Left colon (tissue), 2 donors: ENCODE measurements around the gene LRRC56. TPM values are rescaled to one million over a fixed set of nuclear protein-coding genes. Genes with fewer than 3 reads are reported as not detected.

Experiments
- ATAC-seq: fragments of 200-7000 bp; cut with Tn5 transposase; one replicate; pipeline ENCODE4 v1.9.1; 2020; ENCODE audit warnings: mild to moderate bottlenecking, moderate library complexity
- DNase-seq, 2 donors: peaks; one replicate each; pipeline ENCODE4 v3.0.0-alpha.2; 2020
- intact Hi-C, 2 donors: fragments of 100-400 bp; cut with DNase I in 1 of 2; cut with micrococcal nuclease in 1 of 2; formaldehyde crosslinking; loops; one replicate each; pipeline versions ENCODE4 v1.11.2 to v1.14.0; 2022; cut with DNase I, micrococcal nuclease
- long read RNA-seq: library from polyadenylated mRNA; unstranded; transcript quantifications from one replicate; pipeline ENCODE4 v2.0.0, GENCODE V29; 2021
- total RNA-seq, 2 donors: library from RNA; stranded (reverse); fragmentation: NEBNext Ultra II Directional; extraction: Animal tissue kit (Norgen Biotek cat#: 25700); gene quantifications; one replicate each; pipeline ENCODE4 v1.2.1, GENCODE V29; 2021
- donor health status: DM: no; HTN: no; CAD: no.
- donor health status: DM: yes; HTN: yes; CAD: no.

Gene LRRC56
- 1 to 10 TPM; 3.7 to 4.7 TPM for total RNA-seq
- long read RNA-seq, result 0 reads

GRCh38 chr11:536841-537621, at the start of gene LRRC56:
Gene LRRC56 (plus strand): TSS chr11:537527. CDS start chr11:540685, 3,158 bp downstream.
- peak; percentile 92 to 94 for DNase-seq
- ATAC-seq, result peak; percentile 69

GRCh38 chr11:487571-488021, 49.7 kb upstream of the LRRC56 start:
- ATAC-seq (no peak), DNase-seq (no peak)
- intact Hi-C loops, result no loop called here

More at GRCh38 chr11:536841-537621, at the start of gene LRRC56:
- intact Hi-C loops, result no loop called here

GRCh38 chr11:488062-488461, 49.3 kb upstream of the LRRC56 start:
- DNase-seq, result no peak

GRCh38 chr11:488579-488978, 48.7 kb upstream of the LRRC56 start:
- no peak for ATAC-seq
- intact Hi-C loops, result no loop called here
- no peak for DNase-seq

More at GRCh38 chr11:488062-488461, 49.3 kb upstream of the LRRC56 start:
- peak; percentile 23 for ATAC-seq
- intact Hi-C loops, result no loop called here

GRCh38 chr11:488992-489391, 48.3 kb upstream of the LRRC56 start:
- peak; percentile 82 for ATAC-seq
- intact Hi-C loops, result no loop called here
- DNase-seq, result peak; percentile 71 to 76

- ATAC-seq (no peak), DNase-seq (no peak)
- intact Hi-C loops, result no loop called here
These were observed 47.6 kb upstream of the LRRC56 start for GRCh38 chr11:489610-490185.

GRCh38 chr11:490186-490929, 47.0 kb upstream of the LRRC56 start:
- DNase-seq (no peak), ATAC-seq (no peak)
- intact Hi-C loops, result no loop called here

GRCh38 chr11:490930-491260, 46.4 kb upstream of the LRRC56 start:
- DNase-seq, result no peak
- intact Hi-C loops, result no loop called here

GRCh38 chr11:491358-491757, 46.0 kb upstream of the LRRC56 start:
- no peak for ATAC-seq
- intact Hi-C loops, result no loop called here
- no peak for DNase-seq

More at GRCh38 chr11:490930-491260, 46.4 kb upstream of the LRRC56 start:
- ATAC-seq, result no peak

- no peak for DNase-seq
- intact Hi-C loops, result no loop called here
- ATAC-seq, result peak; percentile 35
These were observed 44.7 kb upstream of the LRRC56 start for GRCh38 chr11:492427-493226.

GRCh38 chr11:494761-495536, 42.4 kb upstream of the LRRC56 start:
- intact Hi-C loops, result no loop called here
- DNase-seq (no peak), ATAC-seq (no peak)

GRCh38 chr11:495537-495931, 41.8 kb upstream of the LRRC56 start:
- no peak for ATAC-seq
- intact Hi-C loops, result no loop called here

GRCh38 chr11:496834-497564, 40.3 kb upstream of the LRRC56 start:
- no peak for DNase-seq
- intact Hi-C loops, result no loop called here
- no peak for ATAC-seq

More at GRCh38 chr11:495537-495931, 41.8 kb upstream of the LRRC56 start:
- no peak for DNase-seq

- DNase-seq (no peak), ATAC-seq (no peak)
- intact Hi-C loops, result no loop called here
These were observed 39.6 kb upstream of the LRRC56 start for GRCh38 chr11:497565-498296.

GRCh38 chr11:498297-499181, 38.8 kb upstream of the LRRC56 start:
- DNase-seq, result no peak
- intact Hi-C loops, result no loop called here
- no peak for ATAC-seq
